ENCODE results near the gene RBM17. TPM values are rescaled to one million over a fixed set of nuclear protein-coding genes. Genes with fewer than 3 reads are reported as not detected.
"Not testable (repeated sequence)": the region's sequence is repeated elsewhere in the genome, so short reads cannot be mapped to it uniquely, and the experiment has no call there.

The RBM17 gene
- total RNA-seq, 1 donor, result 41.8 TPM

- no peak for DNase-seq (ENCODE audit: low read depth)
- TF ChIP-seq CTCF (IDR thresholded peaks at IDR 0.05; ENCODE audit: insufficient read depth, low read length), result no peak
These were observed 31.1 kb downstream of the RBM17 start for GRCh38 chr10:6119962-6120361.

GRCh38 chr10:6120691-6121090 is 31.9 kb downstream of the RBM17 start:
- peak; percentile 51 for DNase-seq (ENCODE audit: low read depth)
- H3K4me3 ChIP-seq (ENCODE audit: low read depth, low read length), result no peak overlapping the region
- no peak for TF ChIP-seq CTCF (IDR thresholded peaks at IDR 0.05; ENCODE audit: insufficient read depth, low read length)

More at GRCh38 chr10:6119962-6120361, 31.1 kb downstream of the RBM17 start:
- H3K4me3 ChIP-seq (ENCODE audit: low read depth, low read length), result no peak overlapping the region

- TF ChIP-seq CTCF (IDR thresholded peaks at IDR 0.05; ENCODE audit: insufficient read depth, low read length), result no peak
- DNase-seq (ENCODE audit: low read depth), result no peak
- H3K4me3 ChIP-seq (ENCODE audit: low read depth, low read length), result no peak overlapping the region
These were observed 32.3 kb downstream of the RBM17 start for GRCh38 chr10:6121146-6121545.

- no peak for DNase-seq (ENCODE audit: low read depth)
- TF ChIP-seq CTCF (IDR thresholded peaks at IDR 0.05; ENCODE audit: insufficient read depth, low read length), result no peak
- no peak overlapping the region for H3K4me3 ChIP-seq (ENCODE audit: low read depth, low read length)
These were observed 34.7 kb downstream of the RBM17 start for GRCh38 chr10:6123532-6123931.

GRCh38 chr10:6124666-6125065 is 35.8 kb downstream of the RBM17 start:
- no peak overlapping the region for H3K4me3 ChIP-seq (ENCODE audit: low read depth, low read length)
- TF ChIP-seq CTCF (IDR thresholded peaks at IDR 0.05; ENCODE audit: insufficient read depth, low read length), result no peak
- DNase-seq (ENCODE audit: low read depth), result no peak

GRCh38 chr10:6127461-6127860 is 38.6 kb downstream of the RBM17 start:
- not testable (repeated sequence) for DNase-seq (ENCODE audit: low read depth); H3K4me3 ChIP-seq (ENCODE audit: low read depth, low read length)

GRCh38 chr10:6128087-6128486 is 39.3 kb downstream of the RBM17 start:
- no peak overlapping the region for H3K4me3 ChIP-seq (ENCODE audit: low read depth, low read length)
- DNase-seq (ENCODE audit: low read depth), result no peak
- no peak for TF ChIP-seq CTCF (IDR thresholded peaks at IDR 0.05; ENCODE audit: insufficient read depth, low read length)
